Liver (tissue), 9 donors: ENCODE measurements around the gene NKRF. TPM values are rescaled to one million over a fixed set of nuclear protein-coding genes. Genes with fewer than 3 reads are reported as not detected.

ENCODE experiments used
- DNase-seq: peaks from one replicate; pipeline ENCODE4 v3.0.0-alpha.2; 2017; ENCODE audit warnings: low spot score
- H3K27ac ChIP-seq, 2 donors: one replicate each; pipeline ENCODE4 v1.7.0; 2013; ENCODE audit warnings: inconsistent platforms in 2 of 2, low read length in 2 of 2, control low read depth in 1 of 2, low read depth in 1 of 2, mild to moderate bottlenecking in 1 of 2
- H3K27me3 ChIP-seq, 4 donors: one replicate each; pipeline versions ENCODE4 v1.6.1 to v1.7.0; 2013; ENCODE audit warnings: low read length in 3 of 4, inconsistent platforms in 1 of 4, mild to moderate bottlenecking in 1 of 4, moderate library complexity in 1 of 4; ENCODE audit not compliant: control insufficient read depth in 4 of 4, insufficient read depth in 4 of 4
- H3K36me3 ChIP-seq, 4 donors: one replicate each; pipeline versions ENCODE4 v1.6.1 to v1.7.0; 2013; ENCODE audit warnings: low read length in 3 of 4, mild to moderate bottlenecking in 3 of 4, low read depth in 1 of 4, moderate library complexity in 1 of 4; ENCODE audit not compliant: control insufficient read depth in 4 of 4, insufficient read depth in 3 of 4
- H3K4me1 ChIP-seq, 4 donors: one replicate each; pipeline versions ENCODE4 v1.6.1 to v1.7.0; 2013; ENCODE audit warnings: low read length in 3 of 4, mild to moderate bottlenecking in 3 of 4, moderate library complexity in 1 of 4; ENCODE audit not compliant: control insufficient read depth in 4 of 4, insufficient read depth in 4 of 4
- H3K4me3 ChIP-seq, 3 donors: one replicate each; pipeline versions ENCODE4 v1.6.1 to v1.7.0; 2013; ENCODE audit warnings: low read length in 3 of 3, control low read depth in 1 of 3, low read depth in 1 of 3, mild to moderate bottlenecking in 1 of 3
- H3K9ac ChIP-seq, 2 donors: one replicate each; pipeline ENCODE4 v1.7.0; 2013; ENCODE audit warnings: low read length in 2 of 2, mild to moderate bottlenecking in 2 of 2, moderate library complexity in 2 of 2, control low read depth in 1 of 2, low read depth in 1 of 2
- H3K9me3 ChIP-seq, 4 donors: one replicate each; pipeline versions ENCODE4 v1.6.1 to v1.7.0; 2013; ENCODE audit warnings: low read length in 3 of 4; ENCODE audit not compliant: control insufficient read depth in 4 of 4
- EGR1 ChIP-seq, 2 donors: IDR thresholded peaks; 2 replicates each; pipeline ENCODE4 v1.6.1; 2016 to 2018; ENCODE audit warnings: antibody characterized with exemption in 2 of 2, low read depth in 2 of 2
- FOXA2 ChIP-seq: IDR thresholded peaks from 2 replicates; pipeline ENCODE4 v1.6.1; 2016; ENCODE audit warnings: antibody characterized with exemption
- GABPA ChIP-seq, 2 donors: IDR thresholded peaks in 1 of 2; conservative IDR thresholded peaks in 1 of 2; 2 replicates each; pipeline ENCODE4 v1.6.1; 2016; ENCODE audit warnings: antibody characterized with exemption in 2 of 2, mild to moderate bottlenecking in 1 of 2, moderate library complexity in 1 of 2
- HNF4A ChIP-seq, 2 donors: conservative IDR thresholded peaks; 2 replicates each; pipeline ENCODE4 v1.6.1; 2016; ENCODE audit warnings: antibody characterized with exemption in 2 of 2, mild to moderate bottlenecking in 2 of 2
- HNF4G ChIP-seq: IDR thresholded peaks from 2 replicates; pipeline ENCODE4 v1.6.1; 2016; ENCODE audit warnings: antibody characterized with exemption
- JUND ChIP-seq, 2 donors: IDR thresholded peaks; 2 replicates each; pipeline ENCODE4 v1.6.1; 2016; ENCODE audit warnings: antibody characterized with exemption in 2 of 2
- RAD21 ChIP-seq, 2 donors: IDR thresholded peaks; 2 replicates each; pipeline ENCODE4 v1.6.1; 2016; ENCODE audit warnings: antibody characterized with exemption in 2 of 2, mild to moderate bottlenecking in 2 of 2
- RXRA ChIP-seq, 2 donors: IDR thresholded peaks; 2 replicates each; pipeline ENCODE4 v1.6.1; 2017 to 2018; ENCODE audit warnings: antibody characterized with exemption in 2 of 2, mild to moderate bottlenecking in 1 of 2
- SP1 ChIP-seq: IDR thresholded peaks from 2 replicates; pipeline ENCODE4 v1.6.1; 2018; ENCODE audit warnings: antibody characterized with exemption, mild to moderate bottlenecking
- TAF1 ChIP-seq: conservative IDR thresholded peaks from 2 replicates; pipeline ENCODE4 v1.6.1; 2016; ENCODE audit warnings: antibody characterized with exemption, mild to moderate bottlenecking
- YY1 ChIP-seq: IDR thresholded peaks from 2 replicates; pipeline ENCODE4 v1.6.1; 2016; ENCODE audit warnings: antibody characterized with exemption, mild to moderate bottlenecking
- WGBS: extraction: QIAGEN DNeasy Blood & Tissue Kit; methylation state at CpG from one replicate; pipeline ENCODE4 v1.1.7; 2013; 5-methylcytosine and 5-hydroxymethylcytosine counted together
- polyA plus RNA-seq, 2 donors: library from polyadenylated mRNA; stranded (reverse) in 1 of 2; unstranded in 1 of 2; fragments of 200-250 nt in 1 of 2; fragments of >200 nt in 1 of 2; fragmentation: Nextera tagmentation in 1 of 2; extraction: Ambion mirVana in 1 of 2; gene quantifications; one replicate each; pipeline versions ENCODE4 v1.2.1 to v1.2.3, GENCODE V29; 2013 to 2015
- total RNA-seq, 2 donors: library from RNA; depleted of rRNA; stranded (reverse); fragments of >200 nt; gene quantifications; one replicate each; pipeline ENCODE4 v1.2.3, GENCODE V29; 2014
- TF ChIP-seq, protein P1 (sequence below): IDR thresholded peaks from 2 replicates; pipeline ENCODE4 v1.6.1; 2016; ENCODE audit warnings: antibody characterized with exemption
- TF ChIP-seq, protein P2 (sequence below): IDR thresholded peaks from 2 replicates; pipeline ENCODE4 v1.6.1; 2016; ENCODE audit warnings: antibody characterized with exemption
- TF ChIP-seq, protein P3 (sequence below): IDR thresholded peaks from 2 replicates; pipeline ENCODE4 v1.6.1; 2016; ENCODE audit warnings: antibody characterized with exemption, mild to moderate bottlenecking
- donor health status: healthy.
- donor health status: healthy.
- donor health status: healthy.
- donor health status: healthy.
- donor health status: healthy.

The NKRF gene
- total and polyA plus RNA-seq, 4 donors, result 1.3 to 3.4 (median 3.0) TPM

DNA sequence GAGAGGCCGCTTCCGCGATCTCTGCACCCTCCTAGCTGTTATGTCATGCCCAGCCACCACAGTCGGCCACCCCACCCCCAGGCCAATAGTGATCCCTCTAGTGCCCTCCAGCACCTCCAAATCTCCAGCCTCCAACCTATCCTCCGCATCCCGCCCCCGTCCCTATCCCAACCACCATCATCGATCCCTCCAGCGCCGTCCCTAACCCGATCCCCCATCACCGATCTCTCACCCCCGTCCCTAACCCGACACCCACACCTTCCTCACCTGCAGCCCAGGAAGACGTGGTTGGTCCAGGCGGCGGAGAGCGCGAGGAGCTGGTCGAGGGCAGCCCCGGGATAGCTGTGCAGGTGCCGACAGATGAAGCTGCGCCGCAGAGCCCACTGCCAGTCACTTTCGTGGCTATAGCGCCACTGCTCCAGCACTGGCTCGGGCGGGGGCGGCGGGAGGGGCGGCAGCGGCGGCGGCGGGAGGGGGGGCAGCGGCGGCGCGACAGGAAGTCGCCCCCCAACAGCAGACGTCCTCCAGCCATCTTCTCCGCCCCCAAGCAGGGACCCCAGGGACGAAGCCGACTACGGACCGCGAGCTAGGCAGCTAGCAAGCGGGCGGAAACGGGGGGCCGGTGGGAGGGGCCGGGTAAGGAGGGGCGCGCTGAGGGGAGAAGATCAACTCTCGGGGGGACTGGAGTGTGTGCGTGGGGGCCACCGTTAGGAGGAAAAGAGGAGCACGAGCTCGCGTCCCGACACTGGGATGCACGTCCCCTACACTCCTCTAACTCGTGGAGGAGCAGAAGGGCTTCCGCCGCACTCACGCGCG is 552 bp downstream of the NKRF start:
- TF ChIP-seq RXRA (IDR thresholded peaks at IDR 0.05) (no peak), FOXA2 (no peak), TAF1 (no peak), SP1 (no peak), YY1 (no peak), HNF4A (conservative IDR thresholded peaks at IDR 0.05) (no peak), EGR1 (IDR thresholded peaks at IDR 0.05; ENCODE audit: low read depth in 2 of 2) (no peak), RAD21 (IDR thresholded peaks at IDR 0.05) (no peak), HNF4G (no peak)
- TF ChIP-seq, protein P1, sequence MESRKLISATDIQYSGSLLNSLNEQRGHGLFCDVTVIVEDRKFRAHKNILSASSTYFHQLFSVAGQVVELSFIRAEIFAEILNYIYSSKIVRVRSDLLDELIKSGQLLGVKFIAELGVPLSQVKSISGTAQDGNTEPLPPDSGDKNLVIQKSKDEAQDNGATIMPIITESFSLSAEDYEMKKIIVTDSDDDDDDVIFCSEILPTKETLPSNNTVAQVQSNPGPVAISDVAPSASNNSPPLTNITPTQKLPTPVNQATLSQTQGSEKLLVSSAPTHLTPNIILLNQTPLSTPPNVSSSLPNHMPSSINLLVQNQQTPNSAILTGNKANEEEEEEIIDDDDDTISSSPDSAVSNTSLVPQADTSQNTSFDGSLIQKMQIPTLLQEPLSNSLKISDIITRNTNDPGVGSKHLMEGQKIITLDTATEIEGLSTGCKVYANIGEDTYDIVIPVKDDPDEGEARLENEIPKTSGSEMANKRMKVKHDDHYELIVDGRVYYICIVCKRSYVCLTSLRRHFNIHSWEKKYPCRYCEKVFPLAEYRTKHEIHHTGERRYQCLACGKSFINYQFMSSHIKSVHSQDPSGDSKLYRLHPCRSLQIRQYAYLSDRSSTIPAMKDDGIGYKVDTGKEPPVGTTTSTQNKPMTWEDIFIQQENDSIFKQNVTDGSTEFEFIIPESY, result no peak
- TF ChIP-seq, protein P2, sequence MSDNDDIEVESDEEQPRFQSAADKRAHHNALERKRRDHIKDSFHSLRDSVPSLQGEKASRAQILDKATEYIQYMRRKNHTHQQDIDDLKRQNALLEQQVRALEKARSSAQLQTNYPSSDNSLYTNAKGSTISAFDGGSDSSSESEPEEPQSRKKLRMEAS, result no peak
- TF ChIP-seq, protein P3, sequence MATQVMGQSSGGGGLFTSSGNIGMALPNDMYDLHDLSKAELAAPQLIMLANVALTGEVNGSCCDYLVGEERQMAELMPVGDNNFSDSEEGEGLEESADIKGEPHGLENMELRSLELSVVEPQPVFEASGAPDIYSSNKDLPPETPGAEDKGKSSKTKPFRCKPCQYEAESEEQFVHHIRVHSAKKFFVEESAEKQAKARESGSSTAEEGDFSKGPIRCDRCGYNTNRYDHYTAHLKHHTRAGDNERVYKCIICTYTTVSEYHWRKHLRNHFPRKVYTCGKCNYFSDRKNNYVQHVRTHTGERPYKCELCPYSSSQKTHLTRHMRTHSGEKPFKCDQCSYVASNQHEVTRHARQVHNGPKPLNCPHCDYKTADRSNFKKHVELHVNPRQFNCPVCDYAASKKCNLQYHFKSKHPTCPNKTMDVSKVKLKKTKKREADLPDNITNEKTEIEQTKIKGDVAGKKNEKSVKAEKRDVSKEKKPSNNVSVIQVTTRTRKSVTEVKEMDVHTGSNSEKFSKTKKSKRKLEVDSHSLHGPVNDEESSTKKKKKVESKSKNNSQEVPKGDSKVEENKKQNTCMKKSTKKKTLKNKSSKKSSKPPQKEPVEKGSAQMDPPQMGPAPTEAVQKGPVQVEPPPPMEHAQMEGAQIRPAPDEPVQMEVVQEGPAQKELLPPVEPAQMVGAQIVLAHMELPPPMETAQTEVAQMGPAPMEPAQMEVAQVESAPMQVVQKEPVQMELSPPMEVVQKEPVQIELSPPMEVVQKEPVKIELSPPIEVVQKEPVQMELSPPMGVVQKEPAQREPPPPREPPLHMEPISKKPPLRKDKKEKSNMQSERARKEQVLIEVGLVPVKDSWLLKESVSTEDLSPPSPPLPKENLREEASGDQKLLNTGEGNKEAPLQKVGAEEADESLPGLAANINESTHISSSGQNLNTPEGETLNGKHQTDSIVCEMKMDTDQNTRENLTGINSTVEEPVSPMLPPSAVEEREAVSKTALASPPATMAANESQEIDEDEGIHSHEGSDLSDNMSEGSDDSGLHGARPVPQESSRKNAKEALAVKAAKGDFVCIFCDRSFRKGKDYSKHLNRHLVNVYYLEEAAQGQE, result no peak
- Histone ChIP-seq H3K27me3 (no peaks in the 10 kb centered on the region), H3K36me3 (no peaks in the 10 kb centered on the region), H3K9me3 (no peaks in the 10 kb centered on the region), H3K4me3 (peak overlapping the region; percentile 67 to 87 (median 77)), H3K27ac (peak overlapping the region; percentile 85 to 96), H3K4me1 (peaks cover 0 to 13% (median 6%) of the 10 kb centered on the region in 4 donors), H3K9ac (peak overlapping the region in 1 of 2 donors; percentile 82)
- DNase-seq, result peak; percentile 37
- whole genome bisulfite sequencing, result under 1% methylated on average over 68 of the region's 68 CpGs

DNA sequence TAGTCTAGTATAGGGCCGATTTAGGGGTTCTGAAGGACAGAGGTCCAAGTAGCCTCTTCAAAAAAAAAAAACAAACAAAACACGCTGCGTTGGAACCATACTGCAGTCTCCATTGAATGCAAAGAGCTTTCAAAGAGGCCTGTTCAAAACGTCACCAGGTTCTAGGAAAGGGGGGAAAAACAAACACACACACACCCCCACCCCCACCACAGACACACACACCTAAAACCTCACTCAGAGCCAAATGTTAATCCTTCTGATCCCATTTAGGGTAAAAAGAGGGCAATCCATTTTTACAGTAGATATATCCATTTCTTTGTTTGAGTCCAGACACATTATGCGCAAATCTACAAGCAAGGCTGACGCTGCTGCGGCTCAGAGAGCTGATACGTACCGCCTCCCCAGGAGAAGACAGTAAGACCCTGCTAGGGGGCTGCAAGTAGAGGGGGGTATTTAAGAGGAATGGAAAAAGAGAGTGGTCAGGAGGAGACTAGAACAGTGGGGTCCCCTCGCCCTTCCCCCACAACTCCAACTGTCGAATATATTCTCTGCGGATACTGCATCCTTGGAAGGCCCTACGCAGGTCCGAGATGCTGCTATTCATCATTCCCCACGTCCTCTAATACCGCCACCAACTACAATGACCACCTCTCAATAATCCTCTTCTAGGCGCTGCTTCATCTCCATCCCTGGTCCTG is 1.3 kb downstream of the NKRF start:
- no peak for DNase-seq
- H3K4me1 ChIP-seq, result peaks cover 0 to 13% (median 6%) of the 10 kb centered on the region in 4 donors
- WGBS, result 40% methylated on average over 17 of the region's 17 CpGs

More for the DNA sequence above, 1.3 kb downstream of the NKRF start:
- Histone ChIP-seq H3K9me3 (no peaks in the 10 kb centered on the region), H3K4me3 (peak overlapping the region; percentile 45 to 77 (median 67)), H3K27me3 (no peaks in the 10 kb centered on the region), H3K36me3 (no peaks in the 10 kb centered on the region), H3K9ac (peak overlapping the region in 1 of 2 donors; percentile 13), H3K27ac (no peak overlapping the region)
- no peak for TF ChIP-seq FOXA2
- no peak for TF ChIP-seq GABPA (IDR thresholded peaks at IDR 0.05 in 1 of 2, conservative IDR thresholded peaks at IDR 0.05 in 1 of 2)
- TF ChIP-seq SP1, result no peak
- TF ChIP-seq JUND (IDR thresholded peaks at IDR 0.05), result no peak
